CD4-positive, alpha-beta T cell treated with Interleukin-6 at 100 ng/mL for 8 hours (primary cell): ENCODE data around the gene CDH26.

Experiments used
- DNase-seq: peaks from one replicate; pipeline ENCODE4 v3.0.0-alpha.2; 2020; ENCODE audit warnings: mixed read lengths, low spot score

The CDH26 gene

GRCh38 chr20:60046860-60047259, 88.6 kb downstream of the CDH26 start:
- no peak for DNase-seq

DNA sequence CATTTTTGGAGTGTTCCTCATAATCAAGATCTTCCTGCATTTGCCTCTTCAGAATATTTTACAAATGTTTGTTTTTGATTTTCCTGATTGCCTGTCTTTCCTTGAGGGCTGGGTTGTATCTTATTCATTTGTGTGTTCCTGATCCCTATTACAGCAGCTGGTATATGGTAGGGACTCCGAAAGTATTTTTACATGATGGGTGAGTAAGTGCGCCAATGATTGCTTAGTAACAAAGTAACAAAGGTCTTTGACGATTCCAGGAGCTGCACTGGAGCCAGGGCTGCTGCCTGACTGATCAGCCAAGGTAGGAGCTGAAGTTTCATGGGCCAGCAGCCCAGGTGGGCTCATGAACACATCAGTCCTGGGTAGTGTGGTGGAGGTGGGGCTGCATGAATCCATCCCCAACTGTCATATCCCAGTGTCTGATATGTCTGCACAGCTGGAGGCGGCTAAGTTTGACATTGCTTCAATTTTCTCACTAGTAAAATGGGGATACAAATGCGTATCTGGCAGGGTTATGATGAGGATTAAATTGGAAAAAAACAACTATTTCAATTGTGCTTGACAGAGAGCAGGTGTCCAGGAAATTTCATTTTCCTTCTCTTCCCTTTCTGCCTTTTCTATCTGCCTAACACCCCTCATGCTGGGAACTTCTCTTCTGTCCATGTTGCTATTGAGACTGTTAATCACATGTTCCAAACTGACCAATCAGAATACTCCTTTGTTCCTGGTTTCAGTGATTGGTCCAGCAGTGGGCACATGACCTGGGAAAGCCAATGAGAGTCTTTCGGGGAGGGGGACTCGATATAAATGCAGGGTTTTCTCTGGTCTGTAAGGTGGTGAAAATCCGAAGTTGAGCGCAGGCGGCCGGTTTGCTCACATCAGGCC, 90.7 kb downstream of the CDH26 start:
- DNase-seq, result no peak

DNA sequence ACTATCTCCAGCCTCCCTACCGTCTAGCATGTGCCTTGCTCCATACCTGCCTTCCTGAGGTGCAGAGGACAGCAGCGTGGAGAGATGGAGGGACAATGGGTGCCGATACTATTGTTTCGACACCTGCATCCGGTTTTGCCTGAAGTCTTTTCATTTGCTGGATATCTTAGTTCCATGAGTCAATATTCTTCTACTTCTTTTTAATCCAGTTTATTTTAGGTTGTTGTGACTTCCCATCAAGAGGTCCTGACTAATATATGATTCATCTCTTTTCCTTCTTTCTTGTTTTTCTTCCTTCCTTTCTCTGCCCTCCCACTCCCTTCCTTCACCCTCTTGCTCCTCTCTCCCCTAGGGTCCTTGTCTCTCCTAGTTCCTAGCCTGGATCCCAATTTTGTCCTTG, 91.4 kb downstream of the CDH26 start:
- DNase-seq, result no peak

DNA sequence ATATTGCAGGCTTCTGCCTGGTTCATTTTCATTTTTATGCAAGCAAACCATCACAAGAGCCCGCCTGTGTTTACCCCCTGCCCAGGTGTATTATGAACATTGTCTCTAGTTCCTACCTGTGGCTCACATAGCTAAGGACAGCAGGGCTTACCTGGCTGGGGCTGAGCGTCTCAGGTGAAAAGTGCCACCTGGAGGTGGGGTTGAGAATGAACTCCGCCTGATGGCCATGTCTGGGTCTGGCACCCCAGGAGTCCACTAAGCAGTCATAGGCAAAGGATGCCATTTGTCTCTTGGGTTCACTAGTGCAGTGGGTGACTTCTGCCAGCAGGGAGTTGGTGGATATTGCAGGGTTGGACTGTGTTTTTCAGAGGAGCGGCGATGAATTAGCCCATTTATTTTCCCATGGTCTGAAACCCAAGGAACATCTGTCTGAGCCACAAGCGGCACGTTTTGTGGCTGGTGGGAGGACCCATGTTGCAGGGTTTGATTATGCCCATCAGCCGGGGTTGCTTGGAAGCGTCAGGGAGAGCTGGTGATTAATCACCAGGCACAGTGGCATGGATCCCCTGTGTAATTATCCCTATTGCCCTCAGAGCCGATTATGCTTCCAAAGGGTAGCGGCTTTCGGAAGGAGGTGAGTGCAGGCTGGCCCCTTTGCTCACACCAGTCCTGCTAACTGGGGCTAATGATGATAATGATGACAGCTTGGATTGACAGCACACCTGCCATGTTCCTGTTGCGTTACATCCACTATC, 92.1 kb downstream of the CDH26 start:
- no peak for DNase-seq

DNA sequence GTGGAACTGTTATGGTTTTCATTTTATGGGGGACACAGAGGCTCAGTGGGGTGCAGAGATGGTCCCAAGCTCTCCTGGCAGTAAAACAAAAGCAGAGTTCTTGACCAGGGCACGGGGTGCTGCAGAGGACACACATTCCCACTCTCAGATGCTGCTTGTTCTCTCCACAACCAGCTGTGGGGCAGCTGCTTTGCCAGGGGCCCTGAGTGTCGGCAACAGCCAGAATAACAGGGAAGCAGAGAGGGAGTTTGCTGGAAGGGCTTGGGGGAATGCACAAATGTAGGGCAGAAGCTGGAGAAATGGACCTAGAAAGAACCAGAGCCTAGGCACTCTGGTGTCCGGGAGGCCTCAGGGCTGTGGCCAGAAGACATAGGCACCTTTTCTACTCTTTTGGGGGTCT, 93.7 kb downstream of the CDH26 start:
- no peak for DNase-seq

DNA sequence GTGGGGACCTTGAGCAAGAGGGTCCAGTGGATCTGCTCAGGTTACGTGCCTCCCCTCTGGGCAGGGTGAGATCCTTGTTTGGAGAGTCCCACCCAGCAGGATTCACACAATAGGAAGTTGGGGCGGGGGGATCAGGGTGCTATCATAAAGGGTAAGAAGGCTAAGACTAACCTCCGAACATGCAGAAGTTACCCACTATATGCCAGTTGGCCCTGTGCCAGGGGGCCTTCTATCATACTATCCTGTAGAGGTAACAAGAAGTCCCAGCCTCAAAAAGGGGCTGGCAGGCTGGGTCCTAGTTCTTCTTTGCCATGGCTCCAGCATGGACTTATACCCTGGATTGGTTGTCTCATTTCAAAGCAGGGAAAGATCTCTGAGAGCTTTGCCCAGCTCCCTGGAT, 94.1 kb downstream of the CDH26 start:
- no peak for DNase-seq

DNA sequence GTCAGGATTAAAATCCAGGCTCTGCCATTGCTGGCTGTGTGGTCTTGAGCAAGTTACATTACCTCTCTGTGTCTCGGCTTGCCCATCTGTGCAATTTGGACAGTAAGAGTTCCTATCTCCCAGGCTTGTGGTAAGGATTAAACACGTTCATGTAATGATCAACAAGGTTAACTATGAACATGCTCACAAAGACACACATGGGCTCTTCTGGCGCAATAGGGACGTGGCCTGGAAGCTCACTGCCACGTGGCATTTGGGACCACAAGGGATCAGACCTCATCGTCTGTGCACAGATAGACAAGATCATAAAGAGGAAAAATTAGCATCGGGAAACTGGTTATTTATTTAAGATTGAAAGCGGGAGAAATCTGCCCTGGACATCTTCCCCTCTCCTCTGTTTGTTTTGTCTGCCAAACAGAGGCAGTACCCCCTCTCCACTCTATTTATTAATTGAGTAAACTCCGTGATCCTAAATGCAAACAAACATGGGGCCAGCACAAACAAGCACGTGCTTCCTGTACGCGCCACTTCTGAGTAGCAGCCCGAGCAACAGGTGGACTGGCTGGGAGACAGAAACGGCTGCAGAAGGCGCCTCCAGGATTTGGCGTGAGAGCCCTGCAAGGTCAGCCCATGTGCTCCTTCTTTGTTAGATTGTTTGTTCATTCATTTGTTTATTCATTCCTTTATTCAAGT, 95.0 kb downstream of the CDH26 start:
- no peak for DNase-seq

- no peak for DNase-seq
Measured at GRCh38 chr20:60053818-60054190, 95.6 kb downstream of the CDH26 start.

GRCh38 chr20:60054716-60055634, 96.8 kb downstream of the CDH26 start:
- DNase-seq, result no peak

- peak; percentile 65 for DNase-seq
Measured at GRCh38 chr20:60055740-60056139, 97.5 kb downstream of the CDH26 start.

GRCh38 chr20:60056407-60057122, 98.3 kb downstream of the CDH26 start:
- no peak for DNase-seq

- DNase-seq, result peak; percentile 73
Measured at GRCh38 chr20:60057123-60057865, 99.1 kb downstream of the CDH26 start.

DNA sequence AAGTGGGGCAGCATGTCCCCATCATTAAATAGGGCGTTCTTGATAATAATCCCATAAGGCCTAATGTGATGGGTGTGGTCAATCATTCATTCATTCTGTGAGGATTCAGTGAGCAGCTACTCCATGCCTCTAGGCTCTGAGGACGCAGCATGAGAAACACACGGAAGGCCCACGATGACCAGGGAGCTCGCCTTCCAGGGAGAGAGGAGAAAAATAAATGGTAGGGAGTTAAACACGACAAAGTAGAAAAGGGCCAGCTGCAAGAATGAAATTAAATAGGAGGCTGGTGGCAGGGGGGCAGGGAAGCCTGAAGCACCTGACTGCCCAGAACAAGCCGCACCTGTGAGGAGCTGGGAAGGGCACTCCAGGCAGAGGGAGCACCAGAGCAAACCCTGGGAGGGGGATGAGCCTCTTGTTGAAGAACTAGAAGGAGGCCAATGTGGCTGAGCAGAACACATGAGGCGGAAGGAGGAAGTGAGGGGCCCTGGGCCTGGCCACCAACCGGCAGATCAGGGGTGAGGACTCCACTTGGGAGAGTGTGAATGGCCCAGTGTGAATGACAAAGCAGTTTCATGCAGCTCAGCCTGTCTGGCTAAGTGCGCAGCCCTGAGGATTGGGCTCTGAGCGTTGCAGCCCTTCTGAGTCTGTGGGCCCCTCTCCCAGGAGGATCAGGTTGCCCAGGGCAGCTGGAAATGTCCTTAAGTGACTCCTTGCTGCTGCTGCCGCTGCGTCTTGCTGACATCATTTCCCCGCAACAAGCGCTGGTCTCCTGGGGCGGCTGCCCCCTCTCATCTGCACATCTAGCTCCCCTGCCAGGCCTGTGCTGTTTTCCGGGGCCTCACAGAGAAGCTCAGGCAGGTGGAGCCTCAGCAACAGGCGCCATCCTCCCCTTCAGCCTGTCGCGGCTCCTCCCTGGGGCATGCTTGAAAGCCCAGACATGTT, 99.9 kb downstream of the CDH26 start:
- DNase-seq, result peak; percentile 18

- DNase-seq, result no peak
Measured at GRCh38 chr20:60058879-60059278, 100.7 kb downstream of the CDH26 start.

DNA sequence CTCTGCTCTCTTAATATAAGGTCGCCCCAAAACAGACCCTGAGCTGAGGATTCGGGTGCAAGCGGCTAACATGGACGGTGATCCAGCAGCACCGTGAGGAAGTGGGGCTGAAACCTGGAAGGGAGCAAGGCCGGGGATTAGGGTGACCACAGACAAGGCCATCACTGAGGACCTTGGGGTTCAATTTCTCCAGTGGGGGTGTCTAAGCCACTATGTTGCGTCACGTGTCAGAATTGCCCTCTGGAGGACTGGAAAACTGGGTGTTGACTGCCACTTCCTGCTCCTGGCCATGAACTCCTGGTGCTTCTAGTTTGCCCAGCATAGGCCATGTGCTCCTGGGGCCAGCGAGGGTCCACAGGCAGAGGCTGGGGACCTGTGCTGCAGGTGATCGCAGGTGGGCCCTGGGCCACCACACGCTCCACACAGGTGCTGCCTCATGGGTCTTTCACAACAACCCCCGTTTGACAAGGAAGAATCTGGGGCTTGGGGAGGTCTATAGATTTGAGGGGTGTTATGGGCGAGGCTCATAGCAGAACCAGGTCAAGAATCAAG, 101.9 kb downstream of the CDH26 start:
- no peak for DNase-seq

DNA sequence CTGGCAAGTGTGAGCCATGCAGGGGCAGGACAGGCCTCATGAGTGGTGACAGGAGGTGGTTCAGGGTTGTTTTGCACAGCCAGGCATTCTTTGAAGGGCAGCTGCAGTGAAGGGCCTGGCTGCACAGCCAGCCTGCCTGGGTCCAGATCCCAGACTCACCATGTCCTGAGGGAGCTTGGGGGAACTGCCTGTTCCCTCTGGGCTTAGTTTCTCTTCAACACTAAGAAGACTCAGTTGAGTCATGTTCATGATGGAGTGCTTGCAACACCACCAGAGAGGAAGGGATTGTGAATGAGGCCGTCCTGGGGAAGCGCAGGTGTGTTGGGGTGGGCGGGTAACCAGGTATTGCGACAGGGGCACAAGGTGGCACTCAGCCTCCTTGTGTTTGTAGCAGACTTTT, 102.4 kb downstream of the CDH26 start:
- no peak for DNase-seq

DNA sequence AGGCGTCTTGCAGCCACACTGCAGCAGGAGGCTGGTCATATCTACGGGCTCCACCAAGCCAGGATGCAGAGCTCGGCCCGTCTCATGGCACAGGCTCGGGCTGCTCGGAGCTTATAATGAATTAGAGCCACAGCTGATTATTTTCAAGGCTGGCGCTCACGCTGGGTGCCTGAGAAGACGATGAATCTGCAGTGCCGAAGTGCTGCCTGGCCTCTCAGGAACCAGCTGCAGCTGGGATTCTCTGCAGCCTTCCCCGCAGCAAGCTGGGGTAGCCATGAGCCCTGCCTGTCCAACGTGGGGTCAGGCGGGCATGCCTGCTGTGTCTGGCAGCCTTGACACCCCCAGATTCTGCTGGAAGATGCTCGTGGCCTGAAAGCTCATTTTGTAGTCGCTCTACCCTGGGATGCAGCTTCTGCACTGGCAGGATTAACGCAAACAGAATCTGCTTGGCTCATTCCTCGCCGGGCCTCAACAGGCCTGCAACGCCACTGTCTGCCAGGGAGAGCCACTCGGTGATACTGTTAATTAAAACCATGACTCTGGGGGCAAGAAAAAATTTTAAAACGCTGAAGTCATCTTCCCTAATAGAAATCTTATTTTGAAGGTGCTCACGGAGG, 104.3 kb downstream of the CDH26 start:
- DNase-seq, result no peak

DNA sequence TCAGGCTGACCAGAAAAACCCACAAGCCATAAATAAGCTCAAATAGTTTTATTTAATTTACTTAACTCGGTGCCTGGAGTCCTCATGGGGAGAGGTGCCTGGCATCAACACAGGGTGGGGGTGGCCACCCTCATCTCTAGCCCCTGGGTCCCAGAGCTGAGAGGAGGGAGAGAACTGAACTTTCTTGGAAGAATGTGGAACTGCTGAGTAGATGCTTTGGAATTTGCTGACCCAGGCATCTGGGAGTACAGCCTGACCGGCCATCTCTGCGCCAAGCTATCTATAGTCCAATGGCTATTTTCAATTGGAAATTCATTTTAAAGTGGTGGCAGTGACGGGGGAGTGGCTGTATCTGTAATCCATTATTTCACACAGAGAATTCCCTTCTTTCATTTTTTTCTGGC, 104.8 kb downstream of the CDH26 start:
- DNase-seq, result no peak
